Cardiac ventricle fibroblast (primary cell): ENCODE results near the gene ITPKA. TPM values are rescaled to one million over a fixed set of nuclear protein-coding genes. Genes with fewer than 3 reads are reported as not detected.

ENCODE experiments used
- total RNA-seq: library from RNA; depleted of rRNA; stranded (reverse); fragments of >200 nt; gene quantifications from 2 replicates; pipeline ENCODE4 v1.2.3, GENCODE V29; 2015

Gene ITPKA
- total RNA-seq: 0.78 and 1.1 TPM in 2 replicates

DNA sequence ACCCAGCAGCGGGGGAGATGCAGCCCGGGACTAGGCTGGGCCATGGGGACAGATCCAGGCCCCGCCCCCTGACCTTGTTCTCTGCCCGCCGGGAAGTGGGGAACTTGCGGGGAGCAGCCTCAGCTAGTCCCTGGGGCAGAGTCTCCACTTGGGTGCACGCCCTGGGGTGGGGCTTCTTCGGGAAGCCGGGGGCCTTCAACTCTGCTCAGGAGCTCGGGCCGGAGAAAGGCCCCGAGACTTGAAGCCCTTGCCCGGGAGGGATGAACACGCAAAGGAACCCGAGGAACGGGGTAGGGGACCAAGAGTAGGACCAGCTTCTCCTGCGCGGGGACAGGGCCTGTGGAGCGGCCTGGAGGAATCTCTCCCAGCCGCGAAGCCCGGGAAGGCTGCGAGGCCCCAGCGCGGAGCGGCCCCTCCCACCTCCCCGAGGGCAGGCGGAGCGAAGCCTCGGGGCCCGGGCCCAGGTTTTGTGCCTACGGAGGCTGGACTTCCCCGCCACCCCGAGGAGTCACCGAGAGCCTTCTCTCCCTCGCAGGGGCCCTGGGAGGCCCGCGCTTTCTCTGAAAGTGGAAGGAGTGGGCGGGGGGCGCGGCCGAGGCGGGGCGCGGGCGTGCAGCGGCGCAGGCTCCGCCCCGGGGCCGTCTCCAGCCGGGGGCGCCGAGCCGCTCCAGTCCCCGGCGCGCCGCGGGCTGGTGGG lies at the start of gene ITPKA:
Gene ITPKA, plus strand, starts transcription at position 670 of the 697 bp plus-strand sequence. CDS start 54 bp downstream, outside the sequence.

DNA sequence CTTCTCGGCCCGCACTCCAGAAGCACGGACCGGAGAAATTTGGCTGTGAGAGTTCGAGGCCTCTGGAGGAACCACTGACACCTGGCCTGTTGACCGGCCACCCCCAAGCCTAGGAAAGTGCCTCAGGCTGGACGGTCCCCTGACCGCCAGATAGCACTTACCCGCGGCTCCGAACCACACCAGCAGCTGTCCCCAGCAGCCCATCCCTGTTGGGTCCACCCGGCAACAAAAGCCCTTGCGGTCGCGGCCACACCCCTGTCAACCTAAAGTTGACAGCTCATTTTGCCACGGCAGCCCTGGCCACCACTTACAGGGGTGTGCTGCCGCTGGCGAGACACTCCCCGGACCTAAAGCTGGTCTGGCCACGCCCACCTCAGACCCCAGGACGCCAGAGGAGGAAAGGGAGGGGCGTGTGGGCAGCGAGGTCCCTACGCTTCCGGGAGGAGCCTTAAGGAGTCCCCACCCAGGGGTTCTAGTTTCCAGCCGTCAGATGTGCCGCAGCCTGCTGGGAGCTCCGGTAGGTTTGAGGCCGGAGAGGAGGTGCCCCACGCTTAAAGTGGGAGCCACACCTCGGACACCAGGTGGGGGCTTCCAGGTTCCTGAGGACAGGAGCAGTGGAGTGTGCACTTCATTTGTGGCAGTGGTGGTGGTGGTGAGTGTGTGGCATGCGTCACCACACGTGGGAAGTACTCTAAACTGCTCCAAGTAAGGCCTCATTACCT lies 20.0 kb downstream of the ITPKA start, which contains the start of gene LTK:
Gene LTK, minus strand, starts transcription at position 322 of the 722 bp plus-strand sequence. Its CDS starts 118 bp downstream, at position 204.

Other genes starting within 250 kb of the ITPKA start
- 0.88 and 0.94 TPM in 2 replicates for gene OIP5, start 161.3 kb upstream of the ITPKA start, total RNA-seq
- gene NUSAP1, start 161.0 kb upstream of the ITPKA start, total RNA-seq: 5.0 and 5.3 TPM in 2 replicates
- 15.1 and 20.6 TPM in 2 replicates for gene NDUFAF1, start 91.4 kb upstream of the ITPKA start, total RNA-seq
- gene RTF1, start 76.8 kb upstream of the ITPKA start, total RNA-seq: 20.3 and 26.5 TPM in 2 replicates
- not detected in 2 replicates for gene LTK, start 20.0 kb downstream of the ITPKA start, total RNA-seq
- gene RPAP1, start 50.4 kb downstream of the ITPKA start, total RNA-seq: 10.8 and 19.0 TPM in 2 replicates
- 9.1 and 11.5 TPM in 2 replicates for gene TYRO3, start 65.3 kb downstream of the ITPKA start, total RNA-seq
- gene MGA, start 166.5 kb downstream of the ITPKA start, total RNA-seq: 13.7 and 18.6 TPM in 2 replicates